ENCODE measurements around the gene TEX11.
A peak's percentile ranks its signal among the peaks of the same experiment; 100 is the strongest.

The TEX11 gene

GRCh38 chrX:70485466-70485865 lies 423.0 kb downstream of the TEX11 start:
- DNase-seq: peak; percentile 66

GRCh38 chrX:70482300-70482699 lies 426.2 kb downstream of the TEX11 start:
- DNase-seq: no peak

GRCh38 chrX:70481471-70482270 lies 426.8 kb downstream of the TEX11 start:
- no peak for DNase-seq

GRCh38 chrX:70480660-70481018 lies 427.9 kb downstream of the TEX11 start:
- no peak for DNase-seq

- DNase-seq: peak; percentile 1
Observed at GRCh38 chrX:70479922-70480659, 428.4 kb downstream of the TEX11 start.

- DNase-seq: no peak
Observed at GRCh38 chrX:70479247-70479921, 429.1 kb downstream of the TEX11 start.

Data from NCI-H748 treated with DMSO at 0.1 percent for 48 hours (cell line).